IPS-18a (cell line): Measurements from ENCODE around the gene GOLT1B.

Experiments used
- H3K27ac ChIP-seq: one replicate; pipeline ENCODE4 v1.5.1; 2013; ENCODE audit warnings: low read length
- H3K27me3 ChIP-seq: one replicate; pipeline ENCODE4 v1.6.1; 2013; ENCODE audit warnings: mild to moderate bottlenecking, low read length; ENCODE audit not compliant: control insufficient read depth, insufficient read depth
- H3K36me3 ChIP-seq: one replicate; pipeline ENCODE4 v1.6.1; 2013; ENCODE audit warnings: low read depth, low read length; ENCODE audit not compliant: control insufficient read depth
- H3K4me1 ChIP-seq: one replicate; pipeline ENCODE4 v1.6.1; 2013; ENCODE audit warnings: low read depth, low read length; ENCODE audit not compliant: control insufficient read depth
- H3K4me3 ChIP-seq: one replicate; pipeline ENCODE4 v1.5.1; 2013; ENCODE audit warnings: low read length
- H3K9ac ChIP-seq: one replicate; pipeline ENCODE4 v1.6.1; 2013; ENCODE audit warnings: mild to moderate bottlenecking, low read length, moderate library complexity
- H3K9me3 ChIP-seq: one replicate; pipeline ENCODE4 v1.6.1; 2013; ENCODE audit warnings: low read depth, low read length; ENCODE audit not compliant: control insufficient read depth

GOLT1B gene

DNA sequence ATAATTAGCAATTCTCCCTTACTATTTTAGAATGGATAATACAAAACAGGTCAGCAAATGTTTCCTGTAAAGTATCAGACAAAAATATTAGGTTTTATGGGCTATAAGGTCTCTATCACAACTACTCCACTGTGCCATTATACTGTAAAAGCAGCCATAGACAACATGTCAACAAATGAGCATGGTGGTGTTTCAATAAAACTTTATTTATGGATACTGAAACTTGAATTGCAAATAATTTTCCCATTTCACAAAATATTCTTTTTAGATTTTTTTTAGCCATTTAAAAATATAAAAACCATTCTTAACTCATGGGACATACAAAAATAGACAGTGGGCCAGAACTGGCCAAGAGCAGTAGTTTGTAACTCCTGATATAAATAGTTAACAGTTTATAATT lies 15.6 kb upstream of the GOLT1B start:
- H3K36me3 ChIP-seq = peaks cover 28% of the 10 kb centered on the region
- no peaks in the 10 kb centered on the region for H3K27me3 ChIP-seq
- H3K9me3 ChIP-seq = no peaks in the 10 kb centered on the region
- H3K27ac ChIP-seq = no peak overlapping the region
- no peak overlapping the region for H3K9ac ChIP-seq
- H3K4me1 ChIP-seq = no peaks in the 10 kb centered on the region
- H3K4me3 ChIP-seq = no peak overlapping the region

DNA sequence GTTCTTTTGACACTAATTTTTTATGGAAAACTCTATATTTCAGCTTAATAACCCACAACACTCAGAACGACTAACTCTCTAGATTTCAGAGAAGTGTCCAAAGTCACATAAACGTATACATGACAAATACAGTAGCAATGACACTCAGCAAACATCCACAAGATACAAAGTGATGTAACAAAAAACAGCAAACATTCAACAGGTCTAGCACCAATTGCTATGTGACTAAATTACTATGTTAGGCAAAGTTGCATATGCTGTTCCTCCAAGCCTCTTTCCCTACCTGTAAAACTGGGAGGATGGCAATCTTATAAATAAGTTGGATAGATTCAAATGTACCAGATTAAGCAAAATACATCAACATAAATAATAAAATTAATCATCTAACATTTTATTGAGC lies 1.8 kb upstream of the GOLT1B start:
- peaks cover 8% of the 10 kb centered on the region for H3K4me1 ChIP-seq
- H3K9me3 ChIP-seq = no peaks in the 10 kb centered on the region
- H3K27ac ChIP-seq = no peak overlapping the region
- H3K27me3 ChIP-seq = no peaks in the 10 kb centered on the region
- peaks cover 28% of the 10 kb centered on the region for H3K36me3 ChIP-seq
- H3K9ac ChIP-seq = no peak overlapping the region
- H3K4me3 ChIP-seq = no peak overlapping the region

DNA sequence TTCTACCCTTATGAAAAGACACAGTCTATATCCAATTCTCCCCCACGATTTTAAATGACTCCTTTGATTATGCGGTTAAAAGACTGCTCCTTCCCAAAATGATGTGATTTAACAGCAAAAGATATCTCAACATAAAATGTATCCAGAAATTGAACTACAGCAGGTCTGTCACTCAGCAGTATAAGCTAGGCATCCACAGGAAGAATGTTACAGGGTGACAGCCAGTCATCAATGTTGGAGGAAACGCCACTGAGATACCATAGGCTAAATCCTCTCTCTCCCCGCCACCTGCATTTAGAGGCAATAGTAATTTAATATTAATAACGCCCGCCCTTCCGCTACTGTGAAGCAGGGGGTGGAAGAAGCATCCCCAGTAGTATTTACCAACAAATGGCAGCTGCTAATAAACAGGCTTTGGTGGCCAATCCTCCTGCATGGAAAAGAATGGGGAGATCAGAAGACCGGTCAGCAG lies 767 bp upstream of the GOLT1B start:
- peak overlapping the region; percentile 72 for H3K9ac ChIP-seq
- peak overlapping the region; percentile 76 for H3K4me3 ChIP-seq
- H3K9me3 ChIP-seq = no peaks in the 10 kb centered on the region
- H3K4me1 ChIP-seq = peaks cover 8% of the 10 kb centered on the region
- no peaks in the 10 kb centered on the region for H3K27me3 ChIP-seq
- peaks cover 22% of the 10 kb centered on the region for H3K36me3 ChIP-seq
- H3K27ac ChIP-seq = no peak overlapping the region

DNA sequence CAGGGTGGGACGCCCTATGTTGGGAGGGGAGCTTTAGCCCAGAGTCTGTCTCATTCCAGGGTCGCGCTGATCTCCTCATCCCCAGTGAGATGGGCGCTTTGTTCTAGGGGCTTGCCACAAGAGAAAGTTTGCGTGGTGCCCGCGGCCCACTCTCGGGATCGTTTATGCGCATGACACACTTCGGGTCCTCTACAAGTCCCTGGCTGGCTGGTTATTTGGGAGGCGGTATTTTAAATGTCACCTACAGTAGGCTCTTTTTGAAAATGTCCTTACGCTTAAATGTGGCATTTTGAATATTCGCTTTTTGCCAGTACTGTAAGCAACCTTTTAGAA lies 541 bp downstream of the GOLT1B start:
- Histone ChIP-seq H3K9ac (peak overlapping the region; percentile 72), H3K4me1 (peaks cover 8% of the 10 kb centered on the region), H3K27me3 (no peaks in the 10 kb centered on the region), H3K4me3 (peak overlapping the region; percentile 76), H3K27ac (no peak overlapping the region), H3K9me3 (no peaks in the 10 kb centered on the region), H3K36me3 (peaks cover 11% of the 10 kb centered on the region)

DNA sequence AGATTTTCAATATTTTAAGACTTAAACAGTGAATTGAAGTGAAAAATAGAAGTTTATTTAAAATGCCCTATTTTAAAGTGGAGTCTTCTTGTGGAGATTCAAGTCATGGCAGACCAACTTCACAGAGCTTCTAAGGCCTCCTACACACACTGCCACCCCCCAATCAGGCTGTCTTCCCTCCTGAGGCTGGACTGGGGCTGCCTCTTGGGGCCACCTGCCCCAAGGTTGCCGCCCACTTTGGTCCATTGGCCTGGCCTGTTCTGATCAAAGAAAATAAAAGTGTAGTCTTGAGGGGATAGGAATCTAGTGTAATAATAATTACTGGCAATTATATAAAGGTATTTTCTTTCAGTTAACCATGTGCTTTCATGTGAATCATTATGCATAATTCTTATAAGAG lies 1.3 kb downstream of the GOLT1B start:
- no peaks in the 10 kb centered on the region for H3K9me3 ChIP-seq
- peaks cover 8% of the 10 kb centered on the region for H3K4me1 ChIP-seq
- peaks cover 4% of the 10 kb centered on the region for H3K36me3 ChIP-seq
- H3K27ac ChIP-seq = no peak overlapping the region
- peak overlapping the region; percentile 72 for H3K9ac ChIP-seq
- peak overlapping the region; percentile 76 for H3K4me3 ChIP-seq
- H3K27me3 ChIP-seq = no peaks in the 10 kb centered on the region

DNA sequence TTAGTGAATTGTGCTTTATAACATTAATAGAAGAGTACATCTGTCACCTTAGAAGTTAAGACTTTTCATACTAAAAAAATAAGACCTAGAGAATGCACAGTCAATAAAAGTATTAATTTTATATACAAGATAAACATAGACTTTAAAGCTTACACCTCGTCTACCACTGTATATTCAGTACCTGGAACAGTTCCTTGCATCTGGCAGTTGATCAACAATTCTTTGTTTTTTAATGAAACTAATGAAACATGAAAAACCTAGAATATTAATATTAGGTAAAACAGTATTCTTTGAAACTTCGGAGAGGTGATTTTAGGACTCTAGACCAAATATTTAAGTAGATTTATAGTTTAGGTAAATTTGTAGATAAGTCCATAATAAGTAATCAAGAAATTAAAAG lies 4.3 kb downstream of the GOLT1B start:
- no peak overlapping the region for H3K27ac ChIP-seq
- H3K36me3 ChIP-seq = peaks cover 9% of the 10 kb centered on the region
- H3K4me1 ChIP-seq = peaks cover 3% of the 10 kb centered on the region
- no peaks in the 10 kb centered on the region for H3K9me3 ChIP-seq
- H3K27me3 ChIP-seq = no peaks in the 10 kb centered on the region
- H3K9ac ChIP-seq = no peak overlapping the region
- no peak overlapping the region for H3K4me3 ChIP-seq

DNA sequence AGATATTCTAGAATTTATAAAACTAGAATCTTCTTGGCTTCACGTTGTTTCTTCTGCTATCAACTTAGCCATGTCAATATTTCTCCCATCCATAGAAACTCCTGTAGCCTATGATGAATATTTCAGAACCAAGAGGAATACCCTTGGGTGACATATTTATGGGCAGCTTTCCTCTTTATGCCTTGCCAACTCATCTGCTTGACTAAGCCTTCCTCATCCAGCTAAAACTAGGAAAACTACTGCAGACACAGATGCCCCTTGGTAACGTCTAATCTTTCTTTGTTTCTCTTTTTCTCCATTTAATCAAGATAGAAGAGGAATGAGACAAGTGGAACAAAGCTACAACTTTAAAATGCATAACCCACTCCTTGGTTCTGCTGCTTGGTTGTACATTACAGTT lies 6.3 kb downstream of the GOLT1B start:
- no peak overlapping the region for H3K27ac ChIP-seq
- peaks cover 16% of the 10 kb centered on the region for H3K36me3 ChIP-seq
- H3K9ac ChIP-seq = no peak overlapping the region
- no peaks in the 10 kb centered on the region for H3K27me3 ChIP-seq
- no peaks in the 10 kb centered on the region for H3K9me3 ChIP-seq
- H3K4me1 ChIP-seq = peaks cover 1% of the 10 kb centered on the region
- no peak overlapping the region for H3K4me3 ChIP-seq

DNA sequence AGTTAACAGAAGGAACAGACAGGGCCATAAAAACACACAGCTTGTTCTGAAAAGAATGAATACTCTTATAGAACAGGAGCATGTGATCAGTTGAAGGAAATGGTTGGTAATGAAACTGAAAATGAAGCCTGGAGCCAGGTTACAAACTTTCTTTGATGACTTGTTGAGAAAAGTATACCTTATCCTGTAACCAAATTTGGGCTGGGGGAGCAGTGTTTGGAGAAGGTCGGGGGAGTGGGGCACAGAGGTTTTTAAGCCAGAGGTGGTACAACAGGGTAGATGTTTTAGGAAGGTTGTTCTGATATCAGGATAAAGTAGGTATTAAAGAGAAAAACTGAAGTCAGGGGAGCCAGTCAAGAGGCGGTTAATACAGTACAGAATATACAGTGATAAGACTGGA lies 8.2 kb downstream of the GOLT1B start:
- no peaks in the 10 kb centered on the region for H3K9me3 ChIP-seq
- no peaks in the 10 kb centered on the region for H3K4me1 ChIP-seq
- H3K9ac ChIP-seq = no peak overlapping the region
- H3K27ac ChIP-seq = no peak overlapping the region
- peaks cover 23% of the 10 kb centered on the region for H3K36me3 ChIP-seq
- no peak overlapping the region for H3K4me3 ChIP-seq
- no peaks in the 10 kb centered on the region for H3K27me3 ChIP-seq

DNA sequence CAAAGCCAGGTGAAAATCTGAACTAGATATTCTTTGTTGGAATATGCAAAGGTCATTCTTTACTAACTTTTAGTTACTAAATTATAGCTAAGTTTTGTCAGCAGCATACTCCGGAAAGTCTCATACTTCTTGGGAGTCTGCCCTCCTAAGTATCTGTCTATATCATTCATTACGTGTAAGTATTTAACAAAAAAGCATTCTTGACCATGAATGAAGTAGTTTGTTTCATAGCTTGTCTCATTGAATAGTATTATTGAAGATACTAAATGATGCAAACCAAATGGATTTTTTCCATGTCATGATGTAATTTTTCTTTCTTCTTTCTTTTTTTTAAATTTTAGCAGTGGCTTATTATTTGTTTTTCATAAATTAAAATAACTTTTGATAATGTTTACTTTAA lies 14.7 kb downstream of the GOLT1B start:
- Histone ChIP-seq H3K27ac (no peak overlapping the region), H3K36me3 (peaks cover 27% of the 10 kb centered on the region), H3K27me3 (no peaks in the 10 kb centered on the region), H3K4me1 (no peaks in the 10 kb centered on the region), H3K9me3 (no peaks in the 10 kb centered on the region), H3K4me3 (no peak overlapping the region), H3K9ac (no peak overlapping the region)

DNA sequence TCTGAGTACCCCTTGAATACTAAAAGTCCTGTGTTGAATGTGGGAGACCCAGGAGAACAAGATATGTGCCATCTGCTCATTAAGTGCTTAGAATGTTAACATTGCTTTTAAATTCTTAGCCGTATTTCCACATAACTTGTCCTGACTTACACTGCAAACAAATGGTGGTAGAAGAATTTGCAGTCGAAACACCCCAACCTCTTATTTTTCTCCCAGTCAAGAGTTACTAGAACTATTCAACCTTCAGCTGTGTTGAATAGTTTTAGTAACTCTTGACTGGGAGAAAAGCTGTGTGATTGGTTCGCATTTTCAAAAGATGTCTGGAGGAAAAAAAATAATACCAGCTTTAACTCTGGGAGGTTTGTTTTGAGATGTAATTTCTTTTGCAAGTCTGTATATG lies 16.9 kb downstream of the GOLT1B start:
- no peak overlapping the region for H3K27ac ChIP-seq

DNA sequence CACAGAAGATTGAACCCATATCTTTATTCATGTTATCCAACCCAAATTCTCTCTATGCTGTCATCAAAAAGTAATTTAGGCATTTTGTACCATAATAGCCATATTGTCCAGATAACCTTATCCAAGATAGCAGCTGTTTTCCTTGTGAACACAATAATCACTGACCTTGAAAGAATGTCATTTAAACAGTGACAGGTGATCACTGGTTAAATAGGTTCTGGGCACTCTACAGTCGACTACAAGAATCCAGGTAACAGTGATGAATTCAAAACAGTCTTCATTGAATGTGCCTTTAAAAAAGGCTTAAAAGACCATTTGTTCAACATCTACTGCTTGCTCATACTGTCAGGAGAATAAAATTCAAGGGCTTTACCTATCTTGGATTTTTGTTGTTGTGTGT lies 20.0 kb downstream of the GOLT1B start:
- Histone ChIP-seq H3K4me3 (no peak overlapping the region), H3K27ac (no peak overlapping the region), H3K27me3 (peaks cover 10% of the 10 kb centered on the region), H3K4me1 (peaks cover under 1% of the 10 kb centered on the region), H3K36me3 (peaks cover 4% of the 10 kb centered on the region), H3K9me3 (no peaks in the 10 kb centered on the region), H3K9ac (no peak overlapping the region)

More for the DNA sequence above, 16.9 kb downstream of the GOLT1B start:
- no peak overlapping the region for H3K9ac ChIP-seq
- no peaks in the 10 kb centered on the region for H3K9me3 ChIP-seq
- H3K4me1 ChIP-seq = no peaks in the 10 kb centered on the region
- peaks cover 17% of the 10 kb centered on the region for H3K36me3 ChIP-seq
- H3K4me3 ChIP-seq = no peak overlapping the region
- H3K27me3 ChIP-seq = no peaks in the 10 kb centered on the region

DNA sequence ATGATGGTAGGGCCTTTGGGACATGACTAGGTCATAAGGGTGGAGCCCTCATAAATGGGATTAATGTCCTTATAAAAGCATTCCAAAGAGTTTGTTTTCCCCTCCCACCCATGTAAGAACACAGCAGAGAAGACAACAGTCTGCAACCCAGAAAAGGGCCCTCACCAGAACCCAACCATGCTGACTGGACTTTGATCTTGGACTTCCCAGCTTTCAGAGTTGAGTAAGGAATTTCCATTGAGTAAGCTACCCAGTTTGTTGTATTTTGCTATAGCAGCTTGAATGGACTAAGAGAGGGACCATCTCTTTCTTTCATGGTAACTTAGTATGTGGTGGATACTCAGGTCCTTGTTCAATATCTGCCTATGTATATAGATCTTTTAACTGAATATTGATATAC lies 21.6 kb downstream of the GOLT1B start:
- Histone ChIP-seq H3K27me3 (peaks cover 25% of the 10 kb centered on the region), H3K9ac (no peak overlapping the region), H3K4me3 (no peak overlapping the region), H3K36me3 (no peaks in the 10 kb centered on the region), H3K4me1 (peaks cover 7% of the 10 kb centered on the region), H3K27ac (no peak overlapping the region), H3K9me3 (no peaks in the 10 kb centered on the region)
